Suppressor macrophage treated with lipopolysaccharide for 1 hour (primary cell): ENCODE results near the gene IVD.

Experiments
- DNase-seq, 3 donors: peaks; one replicate each; pipeline ENCODE4 v3.0.0-alpha.2; 2020 to 2022

Gene IVD

DNA sequence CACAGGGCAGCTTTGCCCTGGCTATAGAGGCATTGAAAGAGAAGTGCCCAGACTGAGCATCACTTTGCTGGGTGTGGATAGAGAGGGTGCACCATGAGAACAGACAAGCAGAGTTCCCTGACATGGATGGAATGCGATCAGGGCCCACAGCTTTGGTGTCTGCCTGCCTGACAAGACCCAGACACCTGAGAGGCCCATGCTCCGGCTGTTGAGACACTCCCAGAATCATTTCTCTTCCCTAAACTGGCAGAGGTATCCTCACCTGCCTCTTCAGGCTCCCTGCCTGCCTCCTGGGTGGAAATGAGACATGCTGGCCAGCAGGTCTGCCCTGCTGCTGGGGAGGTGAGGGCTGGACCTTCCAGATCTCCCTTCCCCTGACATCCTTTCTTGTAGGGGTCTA, 54.8 kb downstream of the IVD start:
- DNase-seq = no peak

DNA sequence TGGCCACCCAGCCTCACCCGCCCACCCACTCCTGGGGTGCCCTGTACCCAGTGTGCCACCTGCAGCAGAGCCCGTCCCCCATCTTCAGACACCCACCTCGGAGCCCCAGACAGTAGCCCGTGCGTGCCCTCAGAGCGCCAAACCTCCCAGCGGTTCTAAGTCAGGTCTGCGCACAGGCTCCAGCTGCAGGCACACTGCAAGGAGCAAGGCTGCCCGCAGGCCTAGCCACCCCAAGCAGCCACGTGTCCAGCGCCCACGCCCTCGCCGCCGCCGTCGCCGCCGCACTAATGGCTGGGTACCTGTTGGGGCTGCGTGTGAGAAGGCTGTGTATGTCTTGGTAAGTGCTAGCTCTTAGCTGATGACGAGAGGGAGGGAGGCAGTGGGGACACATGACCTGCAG, 56.4 kb downstream of the IVD start:
- DNase-seq = no peak

DNA sequence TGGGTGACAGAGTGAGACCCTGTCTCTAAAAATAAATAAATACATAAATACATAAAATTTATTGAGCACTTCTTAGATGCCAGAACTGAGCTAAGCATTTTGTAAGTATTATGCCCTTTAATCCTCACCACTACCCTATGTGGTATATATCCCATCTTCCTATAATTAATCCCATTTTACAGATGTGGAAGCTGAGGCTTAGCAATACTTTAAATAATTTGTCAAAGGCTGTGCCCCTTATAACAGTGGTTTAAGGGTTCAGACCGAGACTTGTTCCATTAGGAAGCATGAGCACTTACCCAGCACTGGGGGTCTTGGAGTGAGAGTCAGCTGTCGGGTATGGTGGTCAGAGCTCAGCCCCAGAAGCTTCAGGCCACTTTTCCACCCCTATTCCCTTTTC, 57.7 kb downstream of the IVD start:
- no peak for DNase-seq

DNA sequence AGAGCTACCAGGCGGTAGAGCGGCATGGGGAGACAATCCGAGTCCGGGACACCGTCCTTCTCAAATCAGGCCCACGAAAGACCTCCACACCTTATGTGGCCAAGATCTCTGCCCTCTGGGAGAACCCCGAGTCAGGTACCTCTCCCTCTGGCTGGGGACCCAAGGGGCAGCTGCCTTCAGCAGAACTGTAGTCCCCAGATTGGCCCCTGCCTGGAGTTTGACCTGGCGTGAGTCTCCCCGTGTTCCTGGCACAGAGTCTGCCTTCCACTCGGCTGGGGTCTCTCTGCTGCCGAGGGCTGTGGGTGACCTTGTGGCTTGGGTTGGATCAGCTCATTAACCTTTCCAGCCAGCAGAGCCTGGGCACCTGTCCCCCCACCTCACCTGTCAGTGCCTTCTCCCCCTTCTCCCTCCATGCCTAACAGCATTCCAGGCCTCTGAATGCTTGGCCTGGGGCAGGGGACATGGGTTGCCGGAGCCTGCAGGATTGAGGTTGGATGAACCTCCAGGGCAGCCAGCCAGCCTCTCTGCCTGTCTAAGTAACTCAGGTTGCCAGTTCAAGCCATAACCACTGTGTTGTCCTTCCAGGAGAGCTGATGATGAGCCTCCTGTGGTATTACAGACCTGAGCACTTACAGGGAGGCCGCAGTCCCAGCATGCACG, 58.4 kb downstream of the IVD start:
- DNase-seq = no peak

DNA sequence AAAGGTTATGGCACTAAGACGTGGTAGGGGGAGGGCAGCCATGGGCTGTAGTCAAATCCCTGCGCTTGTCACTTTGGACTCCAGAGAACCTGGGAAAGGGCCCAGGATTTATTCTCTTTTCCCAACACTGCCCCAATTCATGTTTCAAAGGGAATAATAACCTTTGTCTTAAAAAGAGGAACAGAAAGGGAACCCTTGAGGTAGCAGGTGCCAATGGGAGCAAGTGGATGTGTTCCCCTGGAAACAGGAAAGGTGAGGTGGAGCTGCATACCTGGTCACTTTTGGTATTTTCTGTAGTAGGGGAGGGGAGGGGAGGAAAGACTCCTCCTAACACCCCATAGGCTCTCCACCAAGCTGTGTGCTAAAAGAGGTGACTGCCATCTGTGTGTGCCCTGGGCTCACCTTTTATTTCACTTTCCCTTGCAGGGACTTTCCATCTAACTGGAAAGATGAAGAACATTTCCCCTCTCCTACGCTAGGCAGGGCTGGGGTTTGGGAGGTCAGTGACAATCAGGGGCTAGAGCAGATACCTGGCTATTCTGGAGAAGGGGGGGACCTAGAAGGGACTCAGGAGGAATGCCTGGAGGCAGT, 59.1 kb downstream of the IVD start:
- DNase-seq = no peak

DNA sequence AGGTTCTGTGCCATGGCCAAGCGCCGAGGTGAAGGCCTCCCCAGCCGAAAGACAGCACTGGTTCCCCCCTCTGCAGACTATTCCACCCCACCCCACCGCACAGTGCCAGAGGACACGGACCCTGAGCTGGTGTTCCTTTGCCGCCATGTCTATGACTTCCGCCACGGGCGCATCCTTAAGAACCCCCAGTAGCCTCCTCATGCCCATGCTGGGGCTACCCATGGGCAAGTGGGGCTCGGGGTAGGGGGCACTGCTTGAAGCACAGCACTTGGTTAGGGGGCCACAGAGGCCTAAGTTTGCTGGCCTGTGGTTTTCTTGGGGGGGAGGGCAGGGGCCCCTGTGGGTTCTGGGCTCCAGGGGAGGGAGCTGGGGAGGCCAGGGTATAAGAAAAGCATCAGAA, 60.3 kb downstream of the IVD start:
- no peak for DNase-seq

DNA sequence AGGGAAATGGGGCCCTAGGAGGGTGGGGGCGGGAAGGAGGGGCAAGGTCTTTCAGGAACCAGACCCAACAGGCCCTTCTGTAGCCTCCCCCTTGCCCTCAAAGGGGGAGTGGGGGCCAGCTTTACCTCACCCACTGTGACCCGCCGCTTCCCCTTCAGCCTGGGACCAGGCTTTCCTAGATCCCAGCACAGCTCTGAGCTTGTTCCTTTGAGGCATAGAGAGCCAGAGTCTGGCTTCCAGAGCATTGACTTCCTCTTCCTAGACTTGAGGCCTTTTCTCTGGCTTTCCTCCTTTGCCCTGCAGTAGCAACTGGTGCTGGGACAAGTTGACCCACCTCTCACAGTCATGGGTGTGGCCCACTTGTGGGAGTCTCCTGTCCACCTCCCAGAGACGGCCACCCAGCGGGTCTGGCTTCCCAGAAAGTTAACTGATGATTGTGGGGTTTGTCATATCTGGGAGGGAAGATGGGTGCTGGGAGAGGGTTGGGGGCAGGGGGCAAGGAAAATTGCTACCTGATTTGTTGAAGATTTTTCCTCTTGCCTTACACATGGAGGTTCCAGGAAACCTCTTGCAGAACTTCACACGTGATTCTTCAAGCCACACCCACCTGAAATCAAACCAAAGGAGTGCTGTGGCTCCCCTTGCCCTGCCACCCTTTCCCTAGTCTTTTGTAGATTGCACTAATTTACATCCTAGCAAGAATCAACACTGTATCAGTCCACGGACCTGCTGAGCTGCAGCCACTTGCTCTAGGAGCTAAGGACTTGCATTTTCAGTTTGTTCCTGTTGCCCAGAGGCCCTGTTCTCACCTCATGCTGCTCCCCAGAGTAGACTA, 61.0 kb downstream of the IVD start:
- peak in 1 of 3 donors; percentile 22 for DNase-seq

DNA sequence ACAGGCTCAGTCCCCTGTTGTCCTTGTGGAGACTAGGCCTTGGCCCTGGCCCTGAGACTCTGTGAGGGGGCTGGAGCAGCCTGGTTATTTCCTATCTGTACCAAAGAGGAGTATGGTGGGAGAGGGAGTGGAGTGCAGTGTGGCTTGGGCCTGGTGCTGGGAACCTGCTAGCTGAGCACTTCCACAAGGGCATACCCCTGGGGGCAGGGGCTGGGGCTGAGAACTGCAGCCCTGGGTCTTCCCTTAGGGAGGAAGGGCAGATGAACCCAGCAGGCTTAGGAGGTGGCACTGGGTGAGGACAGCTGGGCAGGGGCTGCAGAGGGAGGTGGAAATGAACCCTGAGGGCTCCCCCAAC, 61.6 kb downstream of the IVD start:
- no peak for DNase-seq

DNA sequence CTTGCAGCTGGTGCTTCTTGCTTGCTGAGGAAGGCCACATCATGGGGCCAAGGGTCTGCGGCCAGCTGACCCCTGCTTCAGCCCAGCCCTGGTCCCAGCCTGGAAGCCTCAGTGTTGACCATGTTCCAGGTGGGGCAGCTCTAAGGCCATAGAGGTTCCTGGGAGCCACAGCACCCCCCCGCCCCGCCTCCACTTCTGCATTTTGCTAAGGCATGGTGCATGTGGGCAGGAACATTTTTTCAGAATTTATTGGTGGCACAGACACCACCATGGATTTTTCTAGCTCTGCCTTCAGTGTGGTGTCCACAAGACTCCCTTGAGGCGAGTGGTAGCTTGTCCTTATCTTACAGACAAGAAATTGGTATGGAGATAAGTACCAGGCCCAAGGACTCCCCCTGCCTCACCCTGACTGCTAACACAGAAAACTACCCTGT, 63.3 kb downstream of the IVD start:
- peak in 2 of 3 donors; percentile 42 to 66 for DNase-seq

DNA sequence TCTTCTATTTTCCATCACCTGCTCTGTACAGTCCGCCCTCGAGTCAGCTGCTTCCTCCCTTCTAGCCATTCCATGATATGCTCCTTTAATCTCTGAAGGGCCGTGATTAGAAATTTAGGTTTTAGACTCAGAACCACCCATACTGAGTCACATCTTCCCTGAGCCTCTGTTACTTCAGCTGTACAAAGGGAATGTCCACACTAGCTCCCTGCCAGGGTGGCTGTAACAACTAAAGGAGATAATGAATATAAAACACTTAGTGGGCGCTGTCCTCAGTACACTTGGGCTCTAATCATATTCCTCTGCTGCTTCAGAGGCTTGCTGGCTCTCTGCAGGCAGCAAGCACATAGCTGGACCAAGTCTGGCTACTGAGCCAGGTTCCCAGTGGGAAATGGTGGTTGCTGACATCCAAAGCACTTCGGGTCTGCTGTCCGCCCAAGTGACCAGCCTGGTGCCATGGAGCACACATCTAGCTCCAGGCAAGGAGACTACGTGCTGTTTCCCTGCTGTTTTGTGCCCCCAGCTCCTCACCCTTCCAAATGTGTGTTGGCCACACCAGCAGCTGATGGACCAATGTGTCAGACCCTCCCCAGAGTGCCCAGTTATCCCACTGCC, 64.3 kb downstream of the IVD start:
- DNase-seq = peak in 1 of 3 donors; percentile 14

DNA sequence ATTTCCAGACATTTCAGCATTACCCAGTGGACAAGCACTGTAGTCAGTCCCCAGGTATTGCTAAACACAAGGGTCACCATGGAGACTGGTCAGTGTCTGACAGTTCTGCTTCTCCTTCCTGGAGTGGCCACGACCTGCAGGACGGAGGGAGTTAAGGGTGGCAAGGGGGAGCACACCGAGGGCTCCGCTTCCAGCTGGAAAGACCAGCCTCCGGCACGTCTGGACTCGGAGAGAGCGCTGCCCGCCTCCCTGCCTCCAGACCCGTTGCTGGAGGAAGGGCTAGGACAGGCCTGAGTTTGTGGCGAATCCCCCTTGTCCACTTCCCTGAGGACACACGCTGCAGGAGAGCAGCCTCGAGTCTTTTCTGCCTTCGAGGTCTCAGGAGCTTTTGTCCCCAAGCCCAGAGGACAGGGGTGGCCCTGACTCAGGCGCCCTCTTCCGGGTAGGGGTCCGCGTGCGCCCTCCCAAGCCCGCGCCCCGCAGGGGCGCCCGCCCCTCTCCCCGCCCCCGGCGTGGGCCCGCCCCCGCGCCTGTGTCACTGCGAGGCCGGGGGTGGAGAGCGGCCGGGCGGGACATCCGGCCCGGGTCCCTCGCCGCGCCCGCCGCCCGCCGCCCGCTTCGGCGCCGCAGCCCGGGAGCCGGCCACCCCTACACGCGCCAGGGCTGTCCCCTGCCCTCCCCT, 65.0 kb downstream of the IVD start, which contains the start of gene CHST14:
CHST14 (plus strand) TSS at position 562 of the 682 bp plus-strand sequence. CDS start 230 bp downstream, outside the sequence.
- DNase-seq = peak; percentile 52 to 77 (median 56)
